HL-60/S4 treated with retinoic acid at 250 ng/mL for 4 days and 3 days (cell line): ENCODE measurements around the gene LRRC72.
"Not testable (repeated sequence)": the region's sequence is repeated elsewhere in the genome, so short reads cannot be mapped to it uniquely, and the experiment has no call there.

ENCODE experiments used
- in situ Hi-C: fragments of 300-500 bp; cut with MboI; formaldehyde crosslinking; loops from 2 replicates; pipeline ENCODE4 v1.7.0; 2022; ENCODE audit warnings: low sequenced_read_pairs

Gene LRRC72

GRCh38 chr7:16524332-16524731 is 2.3 kb upstream of the LRRC72 start:
- in situ Hi-C loops, result no loop called here

- in situ Hi-C loops, result no loop called here
Measured at GRCh38 chr7:16528520-16528919, 1.9 kb downstream of the LRRC72 start.

GRCh38 chr7:16529697-16530096 is 3.1 kb downstream of the LRRC72 start:
- in situ Hi-C loops, result no loop called here

- in situ Hi-C loops, result no loop called here
Measured at GRCh38 chr7:16531707-16532106, 5.1 kb downstream of the LRRC72 start.

GRCh38 chr7:16532272-16532671 is 5.6 kb downstream of the LRRC72 start:
- in situ Hi-C loops, result no loop called here

GRCh38 chr7:16535500-16535899 is 8.9 kb downstream of the LRRC72 start:
- in situ Hi-C loops, result no loop called here

- in situ Hi-C loops, result not testable (repeated sequence)
Measured at GRCh38 chr7:16540559-16540958, 13.9 kb downstream of the LRRC72 start.

- in situ Hi-C loops, result no loop called here
Measured at GRCh38 chr7:16542401-16542800, 15.8 kb downstream of the LRRC72 start.

GRCh38 chr7:16543456-16543855 is 16.8 kb downstream of the LRRC72 start:
- in situ Hi-C loops, result no loop called here

- in situ Hi-C loops, result no loop called here
Measured at GRCh38 chr7:16546921-16547505, 20.4 kb downstream of the LRRC72 start.

- in situ Hi-C loops, result no loop called here
Measured at GRCh38 chr7:16548428-16548827, 21.8 kb downstream of the LRRC72 start.

- in situ Hi-C loops, result no loop called here
Measured at GRCh38 chr7:16550671-16551070, 24.0 kb downstream of the LRRC72 start.

- in situ Hi-C loops, result no loop called here
Measured at GRCh38 chr7:16554518-16555236, 28.1 kb downstream of the LRRC72 start.

GRCh38 chr7:16556359-16556758 is 29.7 kb downstream of the LRRC72 start:
- in situ Hi-C loops, result no loop called here

GRCh38 chr7:16558761-16559302 is 32.2 kb downstream of the LRRC72 start:
- in situ Hi-C loops, result no loop called here

GRCh38 chr7:16559497-16560179 is 33.0 kb downstream of the LRRC72 start:
- in situ Hi-C loops, result no loop called here

- in situ Hi-C loops, result no loop called here
Measured at GRCh38 chr7:16561943-16562342, 35.3 kb downstream of the LRRC72 start.

- in situ Hi-C loops, result no loop called here
Measured at GRCh38 chr7:16562456-16563220, 36.0 kb downstream of the LRRC72 start.

- in situ Hi-C loops, result no loop called here
Measured at GRCh38 chr7:16563281-16564022, 36.8 kb downstream of the LRRC72 start.

- in situ Hi-C loops, result no loop called here
Measured at GRCh38 chr7:16564023-16564380, 37.4 kb downstream of the LRRC72 start.
